GM18870 (cell line): ENCODE measurements around the gene CHAF1A.

Experiments used
- ATAC-seq: cut with Tn5 transposase; IDR thresholded peaks from one replicate; pipeline ENCODE4 v1.9.1; 2021; ENCODE audit warnings: moderate library complexity; ENCODE audit not compliant: unreplicated experiment

Gene CHAF1A

GRCh38 chr19:4482721-4483364 is 80.4 kb downstream of the CHAF1A start:
- no peak for ATAC-seq

GRCh38 chr19:4483385-4483784 is 80.9 kb downstream of the CHAF1A start:
- ATAC-seq = no peak

- no peak for ATAC-seq
Measured at GRCh38 chr19:4487572-4487971, 85.1 kb downstream of the CHAF1A start.

- no peak for ATAC-seq
Measured at GRCh38 chr19:4488496-4488895, 86.1 kb downstream of the CHAF1A start.

GRCh38 chr19:4491446-4491845 is 89.0 kb downstream of the CHAF1A start:
- ATAC-seq = no peak

- ATAC-seq = no peak
Measured at GRCh38 chr19:4492337-4493103, 90.1 kb downstream of the CHAF1A start.
